ENCODE measurements around the gene NFIB.

The NFIB gene

DNA sequence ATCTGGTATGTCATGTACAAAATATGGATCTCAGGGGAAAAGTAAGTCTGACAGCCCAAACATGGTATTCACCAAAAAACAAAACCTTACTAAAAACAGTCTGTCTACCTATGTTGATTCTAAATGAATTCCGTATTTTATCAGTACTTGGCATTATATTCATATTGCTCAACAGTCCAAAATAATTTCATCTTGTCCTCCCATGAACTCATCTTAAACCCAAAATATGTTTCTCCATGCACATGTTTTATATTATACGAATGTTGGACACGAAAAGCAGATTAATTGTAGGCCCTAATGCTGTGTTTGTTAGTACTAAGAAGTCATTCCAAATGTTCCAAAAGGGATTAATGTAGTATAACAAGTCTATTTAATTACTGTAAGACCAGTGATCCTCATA, 20.1 kb downstream of the NFIB start:
- FAIRE-seq: no peak
- TF ChIP-seq POLR2AphosphoS5 (IDR thresholded peaks at IDR 0.05; ENCODE audit: low read depth, low read length) (no peak), SPI1 (IDR thresholded peaks at IDR 0.05; ENCODE audit: low read depth, low read length) (no peak), POLR2A (IDR thresholded peaks at IDR 0.05; ENCODE audit: low read depth, low read length) (no peak), PAX5 (IDR thresholded peaks at IDR 0.05; ENCODE audit: insufficient read depth, low read length, severe bottlenecking) (no peak), TAF1 (IDR thresholded peaks at IDR 0.05; ENCODE audit: low read depth, low read length) (no peak), POU2F2 (IDR thresholded peaks at IDR 0.05; ENCODE audit: low read depth, low read length) (no peak)
- DNase-seq (ENCODE audit: insufficient read length, low spot score): no peak

GRCh38 chr9:14292181-14292739, 21.7 kb downstream of the NFIB start:
- DNase-seq (ENCODE audit: insufficient read length, low spot score) (no peak), FAIRE-seq (no peak)
- TF ChIP-seq POLR2A (IDR thresholded peaks at IDR 0.05; ENCODE audit: low read depth, low read length): no peak
- TF ChIP-seq SPI1 (IDR thresholded peaks at IDR 0.05; ENCODE audit: low read depth, low read length): no peak
- no peak for TF ChIP-seq POU2F2 (IDR thresholded peaks at IDR 0.05; ENCODE audit: low read depth, low read length)
- no peak for TF ChIP-seq TAF1 (IDR thresholded peaks at IDR 0.05; ENCODE audit: low read depth, low read length)

GRCh38 chr9:14289916-14290315, 24.0 kb downstream of the NFIB start:
- no peak for FAIRE-seq
- TF ChIP-seq PAX5 (IDR thresholded peaks at IDR 0.05; ENCODE audit: insufficient read depth, low read length, severe bottlenecking) (no peak), POLR2AphosphoS5 (IDR thresholded peaks at IDR 0.05; ENCODE audit: low read depth, low read length) (no peak), POLR2A (IDR thresholded peaks at IDR 0.05; ENCODE audit: low read depth, low read length) (no peak), SPI1 (IDR thresholded peaks at IDR 0.05; ENCODE audit: low read depth, low read length) (no peak), TAF1 (IDR thresholded peaks at IDR 0.05; ENCODE audit: low read depth, low read length) (no peak), POU2F2 (IDR thresholded peaks at IDR 0.05; ENCODE audit: low read depth, low read length) (no peak)

GRCh38 chr9:14288433-14288832, 25.5 kb downstream of the NFIB start:
- FAIRE-seq: no peak
- DNase-seq (ENCODE audit: insufficient read length, low spot score): no peak
- TF ChIP-seq PAX5 (IDR thresholded peaks at IDR 0.05; ENCODE audit: insufficient read depth, low read length, severe bottlenecking): no peak
- no peak for TF ChIP-seq SPI1 (IDR thresholded peaks at IDR 0.05; ENCODE audit: low read depth, low read length)

More at GRCh38 chr9:14289916-14290315, 24.0 kb downstream of the NFIB start:
- no peak for DNase-seq (ENCODE audit: insufficient read length, low spot score)

DNA sequence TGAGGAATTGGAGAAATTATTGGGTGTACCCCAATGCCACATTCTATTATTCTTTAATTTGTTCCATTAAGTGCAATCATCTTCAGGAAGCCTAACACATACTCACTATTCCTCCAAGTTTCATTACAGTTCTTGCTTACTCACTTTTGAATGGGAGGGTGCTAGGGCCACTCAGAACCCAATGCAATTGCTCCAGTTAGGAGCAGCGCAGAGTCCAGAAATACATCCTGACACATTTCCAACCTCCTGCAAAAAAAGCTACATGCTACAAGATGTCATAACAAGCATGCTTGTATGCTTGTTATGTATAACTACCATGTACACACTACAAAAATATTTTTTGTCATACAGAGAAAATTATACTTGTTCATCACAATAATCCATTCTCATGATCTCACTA, 27.8 kb downstream of the NFIB start:
- DNase-seq (ENCODE audit: insufficient read length, low spot score) (no peak), FAIRE-seq (no peak)
- TF ChIP-seq POU2F2 (IDR thresholded peaks at IDR 0.05; ENCODE audit: low read depth, low read length) (no peak), TAF1 (IDR thresholded peaks at IDR 0.05; ENCODE audit: low read depth, low read length) (no peak), PAX5 (IDR thresholded peaks at IDR 0.05; ENCODE audit: insufficient read depth, low read length, severe bottlenecking) (no peak), POLR2A (IDR thresholded peaks at IDR 0.05; ENCODE audit: low read depth, low read length) (no peak), POLR2AphosphoS5 (IDR thresholded peaks at IDR 0.05; ENCODE audit: low read depth, low read length) (no peak), SPI1 (IDR thresholded peaks at IDR 0.05; ENCODE audit: low read depth, low read length) (no peak)

- no peak for DNase-seq (ENCODE audit: insufficient read length, low spot score)
- TF ChIP-seq POU2F2 (IDR thresholded peaks at IDR 0.05; ENCODE audit: low read depth, low read length) (no peak), POLR2A (IDR thresholded peaks at IDR 0.05; ENCODE audit: low read depth, low read length) (no peak), SPI1 (IDR thresholded peaks at IDR 0.05; ENCODE audit: low read depth, low read length) (no peak), PAX5 (IDR thresholded peaks at IDR 0.05; ENCODE audit: insufficient read depth, low read length, severe bottlenecking) (no peak), POLR2AphosphoS5 (IDR thresholded peaks at IDR 0.05; ENCODE audit: low read depth, low read length) (no peak), TAF1 (IDR thresholded peaks at IDR 0.05; ENCODE audit: low read depth, low read length) (no peak)
- no peak for FAIRE-seq
Observed at GRCh38 chr9:14283276-14283675, 30.7 kb downstream of the NFIB start.

DNA sequence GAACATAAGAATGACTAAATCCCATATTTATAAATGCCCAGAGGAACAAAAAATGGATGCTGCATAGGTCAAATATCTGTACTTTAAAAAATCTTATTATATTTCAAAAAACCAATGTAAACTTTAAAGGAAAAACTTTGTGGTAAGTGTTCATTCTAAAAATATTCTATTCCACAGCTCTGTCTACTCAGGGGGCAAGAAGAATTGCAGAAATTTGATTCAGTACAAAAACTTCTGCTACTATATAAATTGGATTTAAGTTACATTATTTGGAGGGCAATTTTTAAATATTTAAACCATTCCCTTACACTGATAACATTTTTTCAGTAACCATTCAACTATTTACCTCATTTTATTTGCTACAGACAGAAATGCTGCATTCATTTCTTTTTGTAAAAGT, 32.1 kb downstream of the NFIB start:
- no peak for FAIRE-seq
- TF ChIP-seq TAF1 (IDR thresholded peaks at IDR 0.05; ENCODE audit: low read depth, low read length): no peak
- TF ChIP-seq PAX5 (IDR thresholded peaks at IDR 0.05; ENCODE audit: insufficient read depth, low read length, severe bottlenecking): no peak
- TF ChIP-seq SPI1 (IDR thresholded peaks at IDR 0.05; ENCODE audit: low read depth, low read length): no peak
- TF ChIP-seq POLR2A (IDR thresholded peaks at IDR 0.05; ENCODE audit: low read depth, low read length): no peak
- no peak for TF ChIP-seq POU2F2 (IDR thresholded peaks at IDR 0.05; ENCODE audit: low read depth, low read length)
- no peak for TF ChIP-seq POLR2AphosphoS5 (IDR thresholded peaks at IDR 0.05; ENCODE audit: low read depth, low read length)
- DNase-seq (ENCODE audit: insufficient read length, low spot score): no peak

DNA sequence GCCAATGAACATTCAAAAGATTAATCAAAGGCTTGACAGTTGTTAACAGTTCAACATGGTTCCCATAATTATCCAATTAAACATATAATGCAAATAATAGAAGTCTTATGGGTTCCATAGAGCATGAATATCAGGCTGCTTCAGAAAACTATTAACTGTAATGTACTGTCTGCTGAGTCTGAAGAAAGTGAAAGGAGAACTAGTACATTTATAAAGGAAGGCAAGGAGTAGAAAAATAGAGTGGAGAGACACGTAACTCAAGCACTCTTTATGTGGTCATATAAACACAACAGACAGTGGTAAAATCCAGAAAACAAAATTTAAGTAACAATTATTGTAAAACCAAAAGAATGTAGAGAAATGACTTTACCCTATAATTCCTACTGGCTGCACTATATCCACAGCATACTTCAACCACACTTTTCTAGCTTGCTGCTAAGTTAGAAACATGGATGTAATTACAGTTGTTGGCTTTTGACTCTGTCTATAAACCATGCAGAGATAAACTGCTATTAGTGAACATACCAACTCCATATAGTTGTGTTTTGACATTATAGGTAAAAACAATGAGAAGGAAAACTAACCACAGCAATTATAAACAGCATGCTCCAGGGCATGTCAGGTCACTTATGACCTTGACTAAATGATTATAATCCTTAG, 32.7 kb downstream of the NFIB start:
- FAIRE-seq (no peak), DNase-seq (ENCODE audit: insufficient read length, low spot score) (no peak)
- TF ChIP-seq TAF1 (IDR thresholded peaks at IDR 0.05; ENCODE audit: low read depth, low read length): no peak
- no peak for TF ChIP-seq POLR2AphosphoS5 (IDR thresholded peaks at IDR 0.05; ENCODE audit: low read depth, low read length)
- TF ChIP-seq POLR2A (IDR thresholded peaks at IDR 0.05; ENCODE audit: low read depth, low read length): no peak
- TF ChIP-seq POU2F2 (IDR thresholded peaks at IDR 0.05; ENCODE audit: low read depth, low read length): no peak
- no peak for TF ChIP-seq SPI1 (IDR thresholded peaks at IDR 0.05; ENCODE audit: low read depth, low read length)

DNA sequence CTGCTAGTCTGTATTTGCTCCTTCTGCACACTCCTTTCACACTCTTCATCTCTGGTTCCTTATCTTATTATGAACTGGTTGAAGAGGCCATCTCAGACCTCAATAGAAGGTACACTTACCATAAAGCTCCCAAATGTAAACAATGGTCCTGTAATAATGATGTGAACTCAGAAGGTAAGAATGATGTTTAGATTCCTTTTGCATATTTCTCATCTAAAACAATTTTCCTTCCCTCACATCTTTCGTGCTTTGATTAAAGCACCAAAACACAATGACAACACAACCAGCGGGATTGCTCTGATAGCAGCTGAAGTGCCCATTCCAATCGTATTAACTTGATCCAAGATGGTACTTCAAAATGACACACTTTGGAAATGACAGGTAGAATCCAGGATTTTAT, 34.3 kb downstream of the NFIB start:
- FAIRE-seq (no peak), DNase-seq (ENCODE audit: insufficient read length, low spot score) (no peak)
- TF ChIP-seq POU2F2 (IDR thresholded peaks at IDR 0.05; ENCODE audit: low read depth, low read length) (no peak), PAX5 (IDR thresholded peaks at IDR 0.05; ENCODE audit: insufficient read depth, low read length, severe bottlenecking) (no peak), POLR2A (IDR thresholded peaks at IDR 0.05; ENCODE audit: low read depth, low read length) (no peak), TAF1 (IDR thresholded peaks at IDR 0.05; ENCODE audit: low read depth, low read length) (no peak), POLR2AphosphoS5 (IDR thresholded peaks at IDR 0.05; ENCODE audit: low read depth, low read length) (no peak), SPI1 (IDR thresholded peaks at IDR 0.05; ENCODE audit: low read depth, low read length) (no peak)

DNA sequence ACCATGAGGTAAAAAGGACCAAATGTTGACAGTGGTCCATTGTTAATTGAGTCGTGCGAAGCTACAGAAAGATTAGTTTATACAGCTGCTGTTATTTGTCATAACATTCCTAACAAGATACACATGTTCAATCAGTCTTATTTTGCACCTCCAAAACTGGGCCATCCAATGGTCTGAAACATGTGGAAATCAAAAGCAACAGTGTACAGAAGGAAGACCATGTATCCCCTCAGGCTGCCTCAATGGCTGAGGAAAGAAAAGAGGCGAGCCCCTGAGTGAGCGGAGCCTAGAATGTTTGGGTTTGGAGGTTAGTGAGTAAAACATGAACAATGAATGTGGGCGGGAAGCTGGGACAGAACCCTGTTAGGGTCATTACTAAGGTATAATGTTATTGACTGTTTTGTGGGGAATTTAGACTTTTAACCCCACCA, 35.6 kb downstream of the NFIB start:
- TF ChIP-seq POLR2A (IDR thresholded peaks at IDR 0.05; ENCODE audit: low read depth, low read length) (no peak), POU2F2 (IDR thresholded peaks at IDR 0.05; ENCODE audit: low read depth, low read length) (no peak), TAF1 (IDR thresholded peaks at IDR 0.05; ENCODE audit: low read depth, low read length) (no peak), PAX5 (IDR thresholded peaks at IDR 0.05; ENCODE audit: insufficient read depth, low read length, severe bottlenecking) (no peak), POLR2AphosphoS5 (IDR thresholded peaks at IDR 0.05; ENCODE audit: low read depth, low read length) (no peak), SPI1 (IDR thresholded peaks at IDR 0.05; ENCODE audit: low read depth, low read length) (no peak)
- FAIRE-seq: no peak
- DNase-seq (ENCODE audit: insufficient read length, low spot score): no peak
